GM12891 (cell line): ENCODE data around the gene PPP1R12B.

ENCODE experiments used
- POLR2A ChIP-seq: IDR thresholded peaks from 2 replicates; pipeline ENCODE4 v1.6.1; 2011; ENCODE audit warnings: low read depth, low read length, control low read depth
- POLR2AphosphoS5 ChIP-seq: IDR thresholded peaks from 2 replicates; pipeline ENCODE4 v1.6.1; 2011; ENCODE audit warnings: low read depth, low read length, control low read depth
- TAF1 ChIP-seq: IDR thresholded peaks from 2 replicates; pipeline ENCODE4 v1.6.1; 2011; ENCODE audit warnings: low read depth, low read length, control low read depth

- TF ChIP-seq POLR2A (no peak), TAF1 (no peak), POLR2AphosphoS5 (no peak)
These were observed 219.9 kb downstream of the PPP1R12B start for GRCh38 chr1:202568410-202568809.
